GM23248 (cell line): ENCODE data around the gene ZNF593OS. TPM values are rescaled to one million over a fixed set of nuclear protein-coding genes. Genes with fewer than 3 reads are reported as not detected.

ENCODE experiments used
- DNase-seq: peaks from one replicate; pipeline ENCODE4 v3.0.0-alpha.2; 2015
- H2AFZ ChIP-seq: fragments of 200-600 bp; sonication (generic); 2 replicates; pipeline ENCODE4 v1.6.1; 2016; ENCODE audit warnings: antibody characterized with exemption
- H3F3A ChIP-seq: fragments of 200-600 bp; sonication (generic); 2 replicates; pipeline ENCODE4 v1.6.1; 2016; ENCODE audit warnings: mild to moderate bottlenecking, antibody characterized with exemption, mixed run types; ENCODE audit not compliant: insufficient read depth
- H3K27ac ChIP-seq: fragments of 200-600 bp; sonication (generic); 2 replicates; pipeline ENCODE4 v1.5.1; 2016; ENCODE audit warnings: mild to moderate bottlenecking
- H3K27me3 ChIP-seq: fragments of 200-600 bp; sonication (generic); replicated peaks from 2 replicates; pipeline ENCODE4 v1.6.1; 2016; ENCODE audit warnings: mild to moderate bottlenecking; ENCODE audit not compliant: insufficient read depth
- H3K36me3 ChIP-seq: fragments of 200-600 bp; sonication (generic); 2 replicates; pipeline ENCODE4 v1.6.1; 2016; ENCODE audit warnings: low read depth, mild to moderate bottlenecking
- H3K4me1 ChIP-seq: fragments of 200-600 bp; sonication (generic); 2 replicates; pipeline ENCODE4 v1.6.1; 2016; ENCODE audit warnings: mild to moderate bottlenecking; ENCODE audit not compliant: insufficient read depth
- H3K4me2 ChIP-seq: fragments of 200-600 bp; sonication (generic); one replicate; pipeline ENCODE4 v1.6.1; 2016; ENCODE audit warnings: mild to moderate bottlenecking; ENCODE audit not compliant: unreplicated experiment
- H3K4me3 ChIP-seq: fragments of 200-600 bp; sonication (generic); 2 replicates; pipeline ENCODE4 v1.5.1; 2016; ENCODE audit warnings: mild to moderate bottlenecking
- H3K79me2 ChIP-seq: fragments of 200-600 bp; sonication (generic); 2 replicates; pipeline ENCODE4 v1.6.1; 2016; ENCODE audit warnings: mild to moderate bottlenecking; ENCODE audit not compliant: insufficient read depth
- H3K9ac ChIP-seq: fragments of 200-600 bp; sonication (generic); 2 replicates; pipeline ENCODE4 v1.6.1; 2016; ENCODE audit warnings: mild to moderate bottlenecking
- H3K9me2 ChIP-seq: fragments of 200-600 bp; sonication (generic); 2 replicates; pipeline ENCODE4 v1.6.1; 2016; ENCODE audit warnings: mixed run types, mild to moderate bottlenecking, moderate library complexity; ENCODE audit not compliant: insufficient read depth
- H3K9me3 ChIP-seq: fragments of 200-600 bp; sonication (generic); one replicate; pipeline ENCODE4 v1.6.1; 2017; ENCODE audit warnings: low read depth
- H4K20me1 ChIP-seq: fragments of 200-600 bp; sonication (generic); 2 replicates; pipeline ENCODE4 v1.6.0; 2016; ENCODE audit not compliant: insufficient read depth
- EZH2 ChIP-seq: fragments of 200-600 bp; sonication (generic); IDR thresholded peaks from 2 replicates; pipeline ENCODE4 v1.6.1; 2018; ENCODE audit warnings: antibody characterized with exemption, mild to moderate bottlenecking; ENCODE audit not compliant: insufficient read depth, poor library complexity, severe bottlenecking
- EZH2phosphoT487 ChIP-seq: fragments of 200-600 bp; sonication (generic); IDR thresholded peaks from 2 replicates; pipeline ENCODE4 v1.6.1; 2018; ENCODE audit warnings: antibody characterized with exemption, moderate library complexity, mild to moderate bottlenecking, low read depth; ENCODE audit not compliant: insufficient read depth
- WGBS, 2 experiments: methylation state at CpG; one replicate each; pipeline ENCODE4 v1.1.6; 2015 to 2017; ENCODE audit warnings: low lambda C conversion rate in 2 of 2, low coverage in 1 of 2; ENCODE audit errors: missing lambda C conversion rate in 2 of 2; 5-methylcytosine and 5-hydroxymethylcytosine counted together
- in situ Hi-C: fragments of 300-500 bp; cut with MboI; formaldehyde crosslinking; loops from 2 replicates; pipeline ENCODE4 v1.15.0; 2020
- polyA plus RNA-seq: library from polyadenylated mRNA; unstranded; fragments of >200 nt; fragmentation: Nextera tagmentation; extraction: Ambion mirVana; gene quantifications from 2 replicates; pipeline ENCODE4 v1.2.1, GENCODE V29; 2016
- total RNA-seq: library from RNA; depleted of rRNA; stranded (reverse); fragments of >200 nt; shearing (Covaris generic); gene quantifications from 2 replicates; pipeline ENCODE4 v1.2.3, GENCODE V29; 2014

Gene ZNF593OS
- total and polyA plus RNA-seq, 2 experiments from 2014 or later = 0.85 TPM; not detected in 1

DNA sequence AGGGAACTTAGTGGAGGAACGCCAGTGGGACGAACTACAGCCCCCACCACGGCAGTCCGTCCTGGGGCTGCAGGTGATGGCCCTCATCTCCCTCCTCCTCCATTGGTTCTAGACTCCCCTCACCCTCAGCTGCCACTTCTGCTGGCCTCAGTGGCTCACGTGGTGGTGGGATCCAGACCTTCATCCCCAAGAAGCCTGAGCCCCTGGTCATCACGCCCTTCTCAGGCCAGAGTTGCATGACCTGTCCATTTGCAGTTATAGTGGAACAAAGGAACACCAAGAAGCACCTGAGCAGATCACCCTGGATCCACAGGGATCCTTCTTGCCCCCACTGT is 25.7 kb downstream of the ZNF593OS start:
- TF ChIP-seq EZH2 (no peak), EZH2phosphoT487 (no peak)
- H3K9me3 ChIP-seq = no peaks in the 10 kb centered on the region
- peaks cover 29% of the 10 kb centered on the region for H3K27me3 ChIP-seq
- in situ Hi-C loops = no loop called here
- DNase-seq = no peak
- no peak overlapping the region for H3K4me2 ChIP-seq
- no peaks in the 10 kb centered on the region for H4K20me1 ChIP-seq
- H3F3A ChIP-seq = no peaks in the 10 kb centered on the region
- 2 to 5% methylated on average over 6 of the region's 6 CpGs for WGBS, 2 experiments
- no peaks in the 10 kb centered on the region for H3K36me3 ChIP-seq
- H3K27ac ChIP-seq = no peak overlapping the region
- H2AFZ ChIP-seq = no peak overlapping the region
- no peak overlapping the region for H3K4me3 ChIP-seq
- H3K9me2 ChIP-seq = no peaks in the 10 kb centered on the region
- H3K79me2 ChIP-seq = no peaks in the 10 kb centered on the region
- no peaks in the 10 kb centered on the region for H3K4me1 ChIP-seq
- no peak overlapping the region for H3K9ac ChIP-seq

DNA sequence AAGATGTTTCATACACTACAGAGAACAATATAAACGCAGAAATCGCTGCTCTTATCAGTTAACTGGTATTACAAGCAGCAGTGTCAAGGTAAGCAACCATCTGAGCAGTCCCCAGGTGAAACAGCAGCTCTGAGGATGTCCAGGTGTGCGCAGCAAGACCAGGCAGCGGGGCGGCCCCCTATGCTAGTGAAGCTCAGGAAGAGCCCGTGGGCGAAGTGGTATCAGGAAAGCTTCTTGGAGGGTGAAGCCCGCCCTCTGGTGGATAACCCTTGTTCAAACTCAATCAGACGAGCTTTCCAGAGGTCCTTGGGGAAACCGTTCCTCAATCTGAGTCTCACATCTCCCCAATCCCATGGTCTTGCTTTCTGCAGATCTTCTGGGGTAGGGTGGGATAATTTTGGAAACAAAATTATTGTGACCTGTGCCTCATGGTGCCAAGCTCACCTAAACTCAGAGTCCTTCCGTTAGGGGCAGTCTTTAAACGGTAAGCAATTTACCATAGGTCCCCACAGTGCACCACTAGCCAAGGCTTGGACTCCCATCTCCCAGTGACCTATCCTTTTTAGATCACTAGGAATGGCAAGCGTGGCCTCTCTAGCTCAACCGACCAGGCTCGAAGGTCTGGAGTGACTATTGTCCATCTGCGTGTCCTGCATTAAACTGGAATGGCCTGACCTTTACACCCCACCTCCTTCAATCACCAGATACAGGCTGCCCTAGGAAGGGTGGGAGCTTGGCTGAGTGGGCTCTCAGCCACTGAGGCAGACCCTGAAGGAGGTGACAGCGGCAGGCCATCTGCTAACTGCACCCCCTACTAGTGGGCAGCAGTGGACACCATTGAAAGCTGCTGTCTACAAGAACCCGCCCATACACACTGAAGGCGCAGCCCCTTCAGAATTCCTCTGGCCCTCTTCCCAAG is 26.3 kb downstream of the ZNF593OS start:
- Histone ChIP-seq H3K9me3 (no peaks in the 10 kb centered on the region), H3K9ac (no peak overlapping the region), H3K4me2 (peak overlapping the region; percentile 47), H3K27ac (no peak overlapping the region), H2AFZ (peak overlapping the region; percentile 68), H3K9me2 (no peaks in the 10 kb centered on the region), H3K79me2 (no peaks in the 10 kb centered on the region), H3K4me3 (no peak overlapping the region), H4K20me1 (no peaks in the 10 kb centered on the region), H3K36me3 (no peaks in the 10 kb centered on the region), H3K4me1 (no peaks in the 10 kb centered on the region), H3K27me3 (peaks cover 23% of the 10 kb centered on the region), H3F3A (no peaks in the 10 kb centered on the region)
- in situ Hi-C loops = no loop called here
- TF ChIP-seq EZH2phosphoT487 (no peak), EZH2 (no peak)
- 19% methylated on average over 19 of the region's 19 CpGs for WGBS, 2 experiments
- DNase-seq = peak; percentile 89

DNA sequence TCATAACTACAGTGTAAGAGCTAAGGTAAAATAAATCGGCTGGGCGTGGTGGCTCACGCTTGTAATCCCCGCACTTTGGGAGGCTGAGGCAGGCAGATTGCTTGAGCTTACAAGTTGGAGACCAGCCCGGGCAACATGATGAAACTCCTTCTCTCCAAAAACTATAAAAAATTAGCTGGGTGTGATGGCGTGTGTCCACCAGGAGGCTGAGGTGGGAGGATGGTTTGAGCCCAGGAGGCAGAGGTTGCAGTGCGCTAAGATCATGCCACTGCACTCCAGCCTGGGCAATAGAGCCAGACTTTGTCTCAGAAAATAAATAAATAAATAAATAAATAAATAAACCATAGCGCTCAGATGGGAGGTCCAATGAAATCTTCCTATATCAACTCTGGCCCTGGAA is 29.5 kb downstream of the ZNF593OS start:
- peak; percentile 33 for DNase-seq
- Histone ChIP-seq H3K4me2 (no peak overlapping the region), H2AFZ (no peak overlapping the region), H3F3A (no peaks in the 10 kb centered on the region), H3K36me3 (no peaks in the 10 kb centered on the region), H3K27me3 (no peaks in the 10 kb centered on the region; the same call in 1 of the 2 replicates), H3K9me2 (no peaks in the 10 kb centered on the region), H3K4me1 (no peaks in the 10 kb centered on the region), H3K9ac (no peak overlapping the region), H3K4me3 (no peak overlapping the region), H4K20me1 (no peaks in the 10 kb centered on the region), H3K9me3 (no peaks in the 10 kb centered on the region), H3K27ac (no peak overlapping the region), H3K79me2 (no peaks in the 10 kb centered on the region)
- TF ChIP-seq EZH2phosphoT487 = no peak
- no peak for TF ChIP-seq EZH2
- in situ Hi-C loops = no loop called here
- WGBS, 2 experiments = 71% methylated on average over 8 of the region's 8 CpGs

DNA sequence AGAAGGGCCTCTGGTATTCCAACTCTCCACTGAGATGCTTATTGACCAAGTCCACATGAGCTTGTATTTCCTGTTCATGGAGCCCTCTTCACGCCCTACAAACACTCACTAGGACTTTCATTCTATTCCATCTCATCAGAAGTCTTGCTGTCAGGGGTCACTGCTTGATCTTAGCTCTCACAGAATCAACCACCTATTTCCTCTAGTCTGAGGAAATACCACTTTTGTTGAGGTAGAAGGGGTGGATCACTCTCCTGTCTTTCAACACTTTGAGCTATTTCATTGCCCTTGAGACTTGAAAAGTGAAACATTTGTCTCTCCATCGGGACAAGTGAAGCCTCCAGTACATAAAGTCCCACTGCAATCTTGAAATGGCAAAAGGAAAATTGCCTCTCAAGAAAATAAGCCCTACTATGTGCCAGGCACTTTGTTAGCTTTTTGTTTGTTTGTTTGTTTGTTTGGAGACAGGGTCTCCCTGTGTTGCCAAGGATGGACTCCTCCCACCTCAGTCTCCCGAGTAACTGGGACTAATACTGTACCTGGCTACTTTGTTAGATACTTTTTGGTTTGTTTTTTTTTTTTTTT is 32.6 kb downstream of the ZNF593OS start:
- Histone ChIP-seq H3K4me1 (no peaks in the 10 kb centered on the region), H3K27ac (no peak overlapping the region), H3K4me2 (no peak overlapping the region), H2AFZ (no peak overlapping the region; the same call in 1 of the 2 replicates), H3F3A (no peaks in the 10 kb centered on the region), H3K27me3 (no peaks in the 10 kb centered on the region), H3K9me2 (no peaks in the 10 kb centered on the region), H3K79me2 (no peaks in the 10 kb centered on the region), H3K9me3 (no peaks in the 10 kb centered on the region), H4K20me1 (no peaks in the 10 kb centered on the region), H3K9ac (no peak overlapping the region), H3K36me3 (no peaks in the 10 kb centered on the region), H3K4me3 (no peak overlapping the region)
- TF ChIP-seq EZH2 = no peak
- TF ChIP-seq EZH2phosphoT487 = no peak
- 56 to 61% methylated on average over 3 of the region's 3 CpGs for WGBS, 2 experiments
- in situ Hi-C loops = no loop called here
- no peak for DNase-seq
